Measurements from ENCODE around the gene PICK1. TPM values are rescaled to one million over a fixed set of nuclear protein-coding genes. Genes with fewer than 3 reads are reported as not detected.

PICK1 gene
- 17.6 TPM for polyA plus RNA-seq (2013, experiment 1 of 2)
- 15.6 TPM for polyA plus RNA-seq (2013, experiment 2 of 2)

- Histone ChIP-seq H3K9me3 (ENCODE audit: insufficient read depth, low read depth, low read length) (no peaks in the 10 kb centered on the region), H3K36me3 (ENCODE audit: insufficient read depth, low read length) (peaks cover 21% of the 10 kb centered on the region), H3K27me3 (ENCODE audit: insufficient read depth, low read length) (no peaks in the 10 kb centered on the region), H3K4me3 (ENCODE audit: low read length) (peak within 1 kb of the TSS; percentile 71), H3K4me1 (ENCODE audit: insufficient read depth, low read length) (peaks cover 5% of the 10 kb centered on the region; the same call in 1 of the 2 replicates), H3K27ac (ENCODE audit: low read depth, low read length) (peak within 1 kb of the TSS; percentile 89), H3K9ac (ENCODE audit: low read depth, low read length) (peak within 1 kb of the TSS; percentile 80)
- WGBS = 6% methylated on average over 43 of the region's 47 CpGs
These were observed at the start of gene PICK1 for GRCh38 chr22:38056969-38057891. TSS of gene PICK1 (plus strand) at chr22:38057404. CDS start at chr22:38057810, 406 bp downstream.

DNA sequence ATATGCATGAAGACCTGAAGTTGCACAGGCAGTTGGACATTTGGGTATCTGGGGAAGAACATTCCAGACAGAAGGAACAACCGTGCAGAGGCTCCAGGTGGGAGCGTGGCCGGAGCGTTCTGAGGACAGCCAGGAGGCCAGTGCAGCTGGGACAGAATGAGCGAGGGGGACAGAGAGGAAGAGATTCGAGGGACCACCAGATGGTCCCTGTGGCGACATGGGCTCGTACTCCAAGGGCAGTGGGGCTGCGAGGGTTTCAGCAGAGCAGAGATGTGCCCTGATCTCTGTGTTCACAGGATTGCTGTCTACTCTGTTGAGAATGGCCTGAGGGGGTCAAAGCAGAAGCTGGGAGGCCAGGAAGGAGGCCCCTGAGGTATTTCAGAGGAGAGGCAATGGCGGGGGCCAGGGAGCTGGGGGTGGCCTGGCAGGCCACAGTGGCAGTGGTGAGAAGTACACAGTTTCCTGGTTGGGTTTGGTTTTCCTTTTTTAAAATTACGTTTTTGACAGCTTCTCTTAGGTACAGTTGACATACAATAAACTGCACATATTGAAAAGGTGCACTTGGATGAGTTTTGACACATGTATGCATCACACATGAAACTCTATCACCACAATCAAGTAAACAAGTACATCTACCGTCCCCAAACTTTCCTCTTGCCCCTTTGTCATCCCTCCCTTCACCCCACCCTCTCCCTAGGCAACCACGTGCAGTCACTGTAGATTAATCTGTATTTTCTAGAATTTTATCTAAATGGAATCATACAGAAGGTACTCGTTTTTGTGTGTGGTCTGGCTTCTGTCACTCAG is 48.0 kb upstream of the PICK1 start:
- H3K9ac ChIP-seq (ENCODE audit: low read depth, low read length) = no peak overlapping the region
- H3K9me3 ChIP-seq (ENCODE audit: insufficient read depth, low read depth, low read length) = no peaks in the 10 kb centered on the region
- no peak overlapping the region for H3K27ac ChIP-seq (ENCODE audit: low read depth, low read length)
- H3K4me1 ChIP-seq (ENCODE audit: insufficient read depth, low read length) = no peaks in the 10 kb centered on the region
- H3K27me3 ChIP-seq (ENCODE audit: insufficient read depth, low read length) = no peaks in the 10 kb centered on the region
- H3K36me3 ChIP-seq (ENCODE audit: insufficient read depth, low read length) = no peaks in the 10 kb centered on the region
- WGBS = 82% methylated on average over 14 of the region's 14 CpGs
- H3K4me3 ChIP-seq (ENCODE audit: low read length) = no peak overlapping the region

DNA sequence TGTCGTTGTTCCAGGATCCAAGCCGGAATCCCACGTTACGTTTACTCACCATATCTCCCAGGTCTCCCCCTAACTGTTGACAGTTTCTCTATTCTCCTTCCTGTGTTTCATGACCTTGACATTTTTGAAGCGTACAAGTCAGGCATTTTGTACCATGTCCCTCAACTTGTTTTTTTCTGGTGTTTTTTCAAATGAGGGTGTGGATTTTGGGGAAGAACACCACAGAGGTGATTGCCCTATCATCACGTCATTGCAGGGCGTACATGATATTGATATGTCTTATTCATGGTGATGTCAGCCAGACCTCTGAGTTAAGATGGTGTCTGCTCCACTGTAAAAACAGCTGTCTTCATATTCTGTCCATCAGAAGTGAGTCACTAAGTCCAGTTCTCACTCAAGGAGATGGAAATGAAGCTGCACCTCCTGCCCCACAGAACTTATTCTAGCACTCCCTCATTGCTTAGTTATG is 44.6 kb upstream of the PICK1 start:
- Histone ChIP-seq H3K27me3 (ENCODE audit: insufficient read depth, low read length) (no peaks in the 10 kb centered on the region), H3K36me3 (ENCODE audit: insufficient read depth, low read length) (no peaks in the 10 kb centered on the region), H3K9ac (ENCODE audit: low read depth, low read length) (no peak overlapping the region), H3K9me3 (ENCODE audit: insufficient read depth, low read depth, low read length) (no peaks in the 10 kb centered on the region), H3K27ac (ENCODE audit: low read depth, low read length) (no peak overlapping the region), H3K4me1 (ENCODE audit: insufficient read depth, low read length) (0 out of 2 replicates have a peak, but pooled peaks cover 3% of the 10 kb centered on the region), H3K4me3 (ENCODE audit: low read length) (no peak overlapping the region)
- 94% methylated on average over 7 of the region's 7 CpGs for WGBS

DNA sequence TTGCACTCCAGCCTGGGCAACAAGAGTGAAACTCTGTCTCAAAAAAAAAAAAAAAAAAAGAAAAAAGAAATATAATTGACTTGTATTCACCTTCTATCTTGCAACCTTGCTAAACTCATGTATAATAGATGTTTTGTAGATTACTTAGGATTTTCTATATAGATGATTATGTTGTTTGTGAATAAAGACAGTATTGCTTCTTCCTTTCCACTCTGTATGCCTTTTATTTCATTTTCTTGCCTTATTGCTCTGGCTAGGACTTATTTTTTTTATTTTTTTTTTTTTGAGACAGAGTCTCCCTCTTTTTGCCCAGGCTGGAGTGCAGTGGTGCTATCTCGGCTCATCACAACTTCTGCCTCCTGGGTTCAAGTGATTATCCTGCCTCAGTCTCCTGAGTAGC is 43.1 kb upstream of the PICK1 start:
- Histone ChIP-seq H3K36me3 (ENCODE audit: insufficient read depth, low read length) (no peaks in the 10 kb centered on the region), H3K9ac (ENCODE audit: low read depth, low read length) (no peak overlapping the region), H3K4me3 (ENCODE audit: low read length) (no peak overlapping the region), H3K27ac (ENCODE audit: low read depth, low read length) (no peak overlapping the region), H3K27me3 (ENCODE audit: insufficient read depth, low read length) (no peaks in the 10 kb centered on the region), H3K4me1 (ENCODE audit: insufficient read depth, low read length) (0 out of 2 replicates have a peak, but pooled peaks cover 3% of the 10 kb centered on the region), H3K9me3 (ENCODE audit: insufficient read depth, low read depth, low read length) (no peaks in the 10 kb centered on the region)
- WGBS = 93% methylated on average over 1 of the region's 1 CpG

DNA sequence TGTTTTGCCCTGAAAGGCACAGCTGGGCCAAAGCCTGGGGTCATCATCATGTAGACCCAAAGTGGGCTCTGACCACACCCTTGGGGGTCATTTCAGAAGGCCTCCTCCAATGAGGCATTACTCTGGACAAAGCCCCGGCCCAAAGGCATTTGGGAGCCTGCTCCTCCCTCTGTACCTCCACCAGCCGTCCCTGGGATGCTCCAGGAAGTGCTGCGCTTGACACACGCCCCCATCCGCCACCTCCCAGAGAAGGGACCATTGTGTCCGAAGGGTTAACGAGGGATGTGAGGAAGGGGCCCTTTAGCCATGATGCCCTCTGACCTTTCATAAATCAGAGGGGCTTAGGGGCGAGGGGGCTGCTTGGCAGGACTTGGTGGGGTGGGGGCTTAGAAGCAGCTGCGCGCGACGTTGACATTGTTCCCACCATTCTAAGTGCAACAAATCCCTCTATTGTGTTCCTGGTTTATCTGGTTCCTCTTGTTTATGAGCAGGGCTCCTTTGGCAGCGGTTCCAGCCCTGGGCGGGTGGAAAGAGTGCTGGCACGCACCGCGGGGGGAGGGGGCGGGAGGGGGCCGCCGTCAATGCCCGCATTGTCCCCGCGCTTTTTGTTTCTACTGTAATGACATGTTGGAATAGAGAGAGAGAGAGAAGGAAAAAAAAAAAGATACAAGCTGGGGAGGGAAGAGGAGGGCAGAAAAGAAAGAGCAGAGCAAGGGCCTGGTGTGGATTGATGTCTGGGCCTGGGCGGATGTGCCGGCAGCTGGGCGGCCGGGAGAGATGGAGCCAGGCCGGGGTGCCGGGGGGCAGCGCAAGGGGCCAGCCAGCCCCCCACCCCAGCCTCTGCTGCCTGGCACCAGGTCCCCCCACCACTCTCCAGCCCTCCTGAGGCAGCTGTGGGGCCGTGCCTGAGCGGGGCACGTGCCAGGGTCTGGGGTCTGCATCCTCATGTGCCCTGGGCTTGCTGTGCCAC is 40.7 kb upstream of the PICK1 start:
- 86% methylated on average over 33 of the region's 33 CpGs for WGBS

GRCh38 chr22:38017272-38017920 is 39.8 kb upstream of the PICK1 start:
- Histone ChIP-seq H3K4me3 (ENCODE audit: low read length) (no peak overlapping the region), H3K36me3 (ENCODE audit: insufficient read depth, low read length) (no peaks in the 10 kb centered on the region), H3K27ac (ENCODE audit: low read depth, low read length) (no peak overlapping the region), H3K4me1 (ENCODE audit: insufficient read depth, low read length) (0 out of 2 replicates have a peak, but pooled peaks cover 3% of the 10 kb centered on the region), H3K9me3 (ENCODE audit: insufficient read depth, low read depth, low read length) (no peaks in the 10 kb centered on the region), H3K27me3 (ENCODE audit: insufficient read depth, low read length) (no peaks in the 10 kb centered on the region), H3K9ac (ENCODE audit: low read depth, low read length) (no peak overlapping the region)
- 93% methylated on average over 7 of the region's 7 CpGs for WGBS

More for the DNA sequence above, 40.7 kb upstream of the PICK1 start:
- no peak overlapping the region for H3K27ac ChIP-seq (ENCODE audit: low read depth, low read length)
- H3K36me3 ChIP-seq (ENCODE audit: insufficient read depth, low read length) = no peaks in the 10 kb centered on the region
- no peaks in the 10 kb centered on the region for H3K27me3 ChIP-seq (ENCODE audit: insufficient read depth, low read length)
- H3K9me3 ChIP-seq (ENCODE audit: insufficient read depth, low read depth, low read length) = no peaks in the 10 kb centered on the region
- no peak overlapping the region for H3K4me3 ChIP-seq (ENCODE audit: low read length)
- no peak overlapping the region for H3K9ac ChIP-seq (ENCODE audit: low read depth, low read length)
- 0 out of 2 replicates have a peak, but pooled peaks cover 3% of the 10 kb centered on the region for H3K4me1 ChIP-seq (ENCODE audit: insufficient read depth, low read length)

DNA sequence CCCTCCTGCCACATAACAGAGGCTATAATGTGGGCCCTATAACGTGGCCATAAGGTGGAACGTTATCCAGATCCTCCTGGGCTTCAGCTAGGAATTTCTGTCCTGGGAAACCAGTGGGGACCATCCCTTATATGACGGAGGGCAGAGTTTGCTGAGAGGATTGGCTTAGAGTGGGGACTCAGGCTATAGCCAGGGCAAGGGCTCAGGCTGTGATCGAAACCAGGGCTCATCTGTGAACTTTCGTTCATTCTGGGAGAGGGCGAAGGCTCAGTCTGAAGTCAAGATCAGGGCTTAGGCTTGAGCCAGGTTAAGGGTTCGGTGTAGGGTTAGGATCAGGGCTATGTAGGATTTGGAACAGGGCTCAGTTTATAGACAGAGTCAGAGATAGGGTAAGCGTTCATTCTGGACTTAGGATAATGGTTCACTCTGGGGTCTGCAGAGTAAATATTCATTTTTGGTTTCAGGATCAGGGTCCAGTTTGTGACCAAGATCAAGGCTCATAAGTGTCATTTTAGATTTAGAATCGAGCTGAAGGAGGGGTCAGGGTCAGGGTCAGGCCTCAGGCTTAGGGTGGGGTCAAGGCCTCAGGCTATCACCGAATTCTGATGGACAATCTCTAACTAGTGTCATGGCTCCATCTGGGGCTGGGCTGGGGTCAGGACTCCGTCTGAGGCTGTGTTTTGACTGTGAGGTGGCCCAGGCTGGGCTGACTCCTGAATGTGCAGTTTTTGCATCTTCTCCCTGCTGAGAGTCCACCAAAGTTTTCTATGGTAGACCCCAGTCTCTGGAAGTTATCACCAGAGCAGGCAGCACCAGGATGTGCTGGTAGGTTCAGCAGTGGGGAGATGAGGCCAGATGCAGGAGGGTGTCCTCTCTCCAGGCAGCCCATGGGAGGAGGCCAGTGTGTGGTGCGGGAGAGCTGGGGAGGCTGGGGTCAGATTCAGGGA is 39.0 kb upstream of the PICK1 start:
- no peak overlapping the region for H3K27ac ChIP-seq (ENCODE audit: low read depth, low read length)
- no peak overlapping the region for H3K4me3 ChIP-seq (ENCODE audit: low read length)
- H3K36me3 ChIP-seq (ENCODE audit: insufficient read depth, low read length) = no peaks in the 10 kb centered on the region
- H3K27me3 ChIP-seq (ENCODE audit: insufficient read depth, low read length) = no peaks in the 10 kb centered on the region
- 0 out of 2 replicates have a peak, but pooled peaks cover 3% of the 10 kb centered on the region for H3K4me1 ChIP-seq (ENCODE audit: insufficient read depth, low read length)
- no peak overlapping the region for H3K9ac ChIP-seq (ENCODE audit: low read depth, low read length)
- 92% methylated on average over 12 of the region's 12 CpGs for WGBS
- H3K9me3 ChIP-seq (ENCODE audit: insufficient read depth, low read depth, low read length) = no peaks in the 10 kb centered on the region

DNA sequence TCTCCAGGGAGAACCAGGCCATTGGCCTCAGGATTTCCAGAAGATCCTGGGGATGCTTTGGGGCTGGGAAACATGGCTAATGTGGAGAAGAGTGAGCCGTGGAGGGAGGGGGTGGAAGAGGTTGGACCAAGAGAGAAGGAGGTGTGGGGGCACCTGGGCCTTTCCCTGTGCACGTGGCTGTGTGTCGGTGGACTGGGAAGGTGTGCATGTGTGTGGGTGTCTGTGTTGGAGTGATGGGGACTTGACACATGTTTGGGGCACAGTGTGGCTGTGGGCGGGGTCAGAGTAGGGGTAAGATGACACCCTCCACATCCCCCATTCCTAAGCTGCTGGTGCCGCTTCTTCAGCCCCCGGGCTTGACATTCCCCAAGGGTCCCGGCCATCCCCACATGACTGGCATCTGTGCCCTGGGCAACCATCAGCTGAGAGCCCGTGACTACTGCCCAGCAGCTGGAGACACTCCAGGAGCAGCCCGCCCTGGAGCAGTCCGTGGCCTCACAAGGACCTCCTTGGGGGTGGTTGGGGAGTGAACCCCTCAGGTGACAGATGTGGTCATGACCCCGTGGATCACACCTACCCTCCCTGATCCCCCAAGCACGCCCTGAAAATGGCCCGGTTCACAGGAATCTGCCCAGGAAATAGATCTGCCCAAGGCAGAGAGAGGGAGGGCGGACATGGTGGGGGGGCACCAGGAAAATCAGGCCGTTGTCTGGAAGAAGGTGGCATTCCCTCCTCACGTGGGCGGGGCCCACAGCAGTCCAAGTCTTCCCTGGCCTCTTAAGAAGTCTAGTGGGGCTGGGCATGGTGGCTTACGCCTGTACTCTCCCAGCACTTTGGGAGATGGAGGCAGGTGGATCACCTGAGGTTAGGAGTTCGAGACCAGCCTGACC is 38.0 kb upstream of the PICK1 start:
- no peaks in the 10 kb centered on the region for H3K9me3 ChIP-seq (ENCODE audit: insufficient read depth, low read depth, low read length)
- no peak overlapping the region for H3K27ac ChIP-seq (ENCODE audit: low read depth, low read length)
- no peaks in the 10 kb centered on the region for H3K36me3 ChIP-seq (ENCODE audit: insufficient read depth, low read length)
- H3K9ac ChIP-seq (ENCODE audit: low read depth, low read length) = no peak overlapping the region
- no peaks in the 10 kb centered on the region for H3K27me3 ChIP-seq (ENCODE audit: insufficient read depth, low read length)
- H3K4me3 ChIP-seq (ENCODE audit: low read length) = no peak overlapping the region
- 0 out of 2 replicates have a peak, but pooled peaks cover 3% of the 10 kb centered on the region for H3K4me1 ChIP-seq (ENCODE audit: insufficient read depth, low read length)
- 93% methylated on average over 17 of the region's 19 CpGs for WGBS

All from HUES64 (cell line).